ENCODE results near the gene FAM177A1.
"Not testable (repeated sequence)": the region's sequence is repeated elsewhere in the genome, so short reads cannot be mapped to it uniquely, and the experiment has no call there.

Gene FAM177A1

GRCh38 chr14:35065731-35066130 is 19.7 kb downstream of the FAM177A1 start:
- DNase-seq: not testable (repeated sequence)

GRCh38 chr14:35068238-35069012 is 22.4 kb downstream of the FAM177A1 start:
- DNase-seq: no peak

GRCh38 chr14:35072226-35072625 is 26.2 kb downstream of the FAM177A1 start:
- no peak for DNase-seq

GRCh38 chr14:35073486-35073885 is 27.4 kb downstream of the FAM177A1 start:
- no peak for DNase-seq

GRCh38 chr14:35078082-35078481 is 32.0 kb downstream of the FAM177A1 start:
- DNase-seq: no peak

GRCh38 chr14:35079742-35080141 is 33.7 kb downstream of the FAM177A1 start:
- no peak for DNase-seq

- no peak for DNase-seq
Measured at GRCh38 chr14:35083530-35084150, 37.6 kb downstream of the FAM177A1 start.

- DNase-seq: no peak
Measured at GRCh38 chr14:35085441-35085840, 39.4 kb downstream of the FAM177A1 start.

- DNase-seq: no peak
Measured at GRCh38 chr14:35088514-35088913, 42.4 kb downstream of the FAM177A1 start.

GRCh38 chr14:35094645-35095044 is 48.6 kb downstream of the FAM177A1 start:
- DNase-seq: not testable (repeated sequence)

GRCh38 chr14:35107866-35108265 is 61.8 kb downstream of the FAM177A1 start:
- DNase-seq: no peak

GRCh38 chr14:35112641-35113040 is 66.6 kb downstream of the FAM177A1 start:
- DNase-seq: no peak

- no peak for DNase-seq
Measured at GRCh38 chr14:35113308-35113950, 67.4 kb downstream of the FAM177A1 start.

- DNase-seq: no peak
Measured at GRCh38 chr14:35114036-35114435, 68.0 kb downstream of the FAM177A1 start.

GRCh38 chr14:35116242-35116641 is 70.2 kb downstream of the FAM177A1 start:
- no peak for DNase-seq

- DNase-seq: no peak
Measured at GRCh38 chr14:35117112-35117511, 71.0 kb downstream of the FAM177A1 start.

- DNase-seq: no peak
Measured at GRCh38 chr14:35121026-35121886, 75.2 kb downstream of the FAM177A1 start.

GRCh38 chr14:35121887-35122695 is 76.0 kb downstream of the FAM177A1 start, which contains the start of the genes PPP2R3C and PRORP:
Gene PPP2R3C, minus strand, starts transcription at chr14:35121990. Its CDS starts 31 bp downstream, at chr14:35121959.
Gene PRORP, plus strand, starts transcription at chr14:35122552. Its CDS starts 694 bp downstream, at chr14:35123246.
- DNase-seq: peak; percentile 98

GRCh38 chr14:35122696-35123387 is 76.8 kb downstream of the FAM177A1 start:
- DNase-seq: no peak

- no peak for DNase-seq
Measured at GRCh38 chr14:35123388-35123703, 77.3 kb downstream of the FAM177A1 start.

GRCh38 chr14:35124127-35124526 is 78.1 kb downstream of the FAM177A1 start:
- no peak for DNase-seq
